Mesendoderm (in vitro differentiated cells): ENCODE measurements around the gene TRPM2.

Source experiments
- DNase-seq: peaks from one replicate; pipeline ENCODE4 v3.0.0; 2013
- H2AK5ac ChIP-seq: 2 replicates; pipeline ENCODE4 v1.6.1; 2013; ENCODE audit warnings: low read length, inconsistent platforms
- H2BK120ac ChIP-seq: 2 replicates; pipeline ENCODE4 v1.6.1; 2013; ENCODE audit warnings: low read depth, mild to moderate bottlenecking, low read length, moderate library complexity, mixed read lengths
- H2BK15ac ChIP-seq: replicated peaks from 2 replicates; pipeline ENCODE4 v1.6.1; 2013; ENCODE audit warnings: low read depth, mild to moderate bottlenecking, moderate library complexity
- H2BK5ac ChIP-seq: 2 replicates; pipeline ENCODE4 v1.6.1; 2013; ENCODE audit warnings: low read length, inconsistent platforms
- H3K18ac ChIP-seq: 2 replicates; pipeline ENCODE4 v1.6.1; 2013; ENCODE audit warnings: mild to moderate bottlenecking, low read length, mixed read lengths
- H3K23ac ChIP-seq: one replicate; pipeline ENCODE4 v1.6.1; 2013; ENCODE audit warnings: low read length
- H3K27ac ChIP-seq: 2 replicates; pipeline ENCODE4 v1.5.1; 2013; ENCODE audit warnings: low read depth, mild to moderate bottlenecking, inconsistent platforms, low read length, moderate library complexity
- H3K27me3 ChIP-seq: 2 replicates; pipeline ENCODE4 v1.6.1; 2013; ENCODE audit warnings: low read length, control low read depth, mild to moderate bottlenecking, inconsistent platforms; ENCODE audit not compliant: insufficient read depth, poor library complexity
- H3K36me3 ChIP-seq: 2 replicates; pipeline ENCODE4 v1.6.1; 2013; ENCODE audit warnings: low read length, inconsistent platforms; ENCODE audit not compliant: control insufficient read depth, insufficient read depth
- H3K4ac ChIP-seq: one replicate; pipeline ENCODE4 v1.6.1; 2013; ENCODE audit warnings: low read depth, mild to moderate bottlenecking, low read length, moderate library complexity
- H3K4me1 ChIP-seq: 2 replicates; pipeline ENCODE4 v1.6.1; 2013; ENCODE audit warnings: low read depth, low read length, inconsistent platforms; ENCODE audit not compliant: control insufficient read depth
- H3K4me2 ChIP-seq: 2 replicates; pipeline ENCODE4 v1.6.1; 2013; ENCODE audit warnings: low read length
- H3K4me3 ChIP-seq: 2 replicates; pipeline ENCODE4 v1.5.1; 2013; ENCODE audit warnings: mild to moderate bottlenecking, low read length
- H3K56ac ChIP-seq: one replicate; pipeline ENCODE4 v1.6.1; 2013; ENCODE audit warnings: low read length
- H3K79me1 ChIP-seq: 2 replicates; pipeline ENCODE4 v1.6.1; 2013; ENCODE audit warnings: low read length, inconsistent platforms
- H3K79me2 ChIP-seq: 2 replicates; pipeline ENCODE4 v1.6.1; 2013; ENCODE audit warnings: mild to moderate bottlenecking, low read length; ENCODE audit not compliant: control insufficient read depth, insufficient read depth
- H3K9ac ChIP-seq: 2 replicates; pipeline ENCODE4 v1.6.1; 2013; ENCODE audit warnings: low read length, inconsistent platforms
- H4K5ac ChIP-seq: one replicate; pipeline ENCODE4 v1.6.1; 2013; ENCODE audit warnings: low read length
- H4K8ac ChIP-seq: one replicate; pipeline ENCODE4 v1.6.1; 2013; ENCODE audit warnings: low read depth, mild to moderate bottlenecking, control low read depth, low read length, moderate library complexity
- WGBS: extraction: QIAGEN DNeasy Blood & Tissue Kit; methylation state at CpG from one replicate; pipeline ENCODE4 v1.1.7; 2013; ENCODE audit warnings: low lambda C conversion rate, missing lambda C conversion rate; ENCODE audit not compliant: insufficient coverage; ENCODE audit errors: extremely low coverage; 5-methylcytosine and 5-hydroxymethylcytosine counted together

TRPM2 gene

DNA sequence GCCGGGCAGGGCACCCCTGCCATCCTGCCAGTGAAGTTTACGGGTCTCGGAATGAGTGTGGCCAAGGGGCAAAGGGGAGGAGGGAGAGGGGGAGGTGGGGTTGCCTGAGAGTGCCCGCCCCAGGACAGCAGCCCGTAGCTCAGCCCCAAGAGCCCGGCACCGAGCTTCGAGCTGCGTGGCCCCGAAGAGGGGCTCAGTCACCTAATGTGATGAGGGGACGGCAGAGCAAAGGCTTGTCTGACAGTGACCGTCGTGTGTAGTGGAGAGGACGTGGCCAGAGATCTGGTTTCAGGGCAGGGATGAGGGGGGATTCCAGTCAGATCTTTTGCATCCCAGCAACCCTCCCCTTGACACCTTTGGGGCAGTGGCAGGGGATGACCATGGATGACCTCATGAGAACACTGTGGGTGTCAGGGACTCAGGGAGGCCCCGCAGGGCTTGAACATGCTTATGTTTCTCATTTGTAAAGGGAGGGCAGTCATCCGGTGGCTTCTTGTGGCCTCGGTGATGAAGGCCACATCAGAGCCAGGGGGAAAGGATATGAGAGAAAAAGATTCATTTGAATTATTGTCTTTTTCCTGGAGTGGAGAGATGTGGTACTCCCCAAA is 1.1 kb upstream of the TRPM2 start:
- no CpG with 5 or more reads among the region's 17 CpGs for WGBS
- Histone ChIP-seq H2BK15ac (no peak overlapping the region), H2BK5ac (no peak overlapping the region), H3K56ac (no peak overlapping the region), H3K9ac (no peak overlapping the region), H3K4ac (no peak overlapping the region), H3K36me3 (no peaks in the 10 kb centered on the region), H3K79me2 (no peaks in the 10 kb centered on the region), H4K5ac (no peak overlapping the region), H3K18ac (no peak overlapping the region), H2BK120ac (no peak overlapping the region), H4K8ac (no peak overlapping the region), H3K4me3 (no peak overlapping the region), H3K27ac (no peak overlapping the region), H3K27me3 (no peaks in the 10 kb centered on the region), H3K4me2 (no peak overlapping the region), H3K4me1 (no peaks in the 10 kb centered on the region), H2AK5ac (no peak overlapping the region), H3K79me1 (no peaks in the 10 kb centered on the region), H3K23ac (no peak overlapping the region)
- no peak for DNase-seq

DNA sequence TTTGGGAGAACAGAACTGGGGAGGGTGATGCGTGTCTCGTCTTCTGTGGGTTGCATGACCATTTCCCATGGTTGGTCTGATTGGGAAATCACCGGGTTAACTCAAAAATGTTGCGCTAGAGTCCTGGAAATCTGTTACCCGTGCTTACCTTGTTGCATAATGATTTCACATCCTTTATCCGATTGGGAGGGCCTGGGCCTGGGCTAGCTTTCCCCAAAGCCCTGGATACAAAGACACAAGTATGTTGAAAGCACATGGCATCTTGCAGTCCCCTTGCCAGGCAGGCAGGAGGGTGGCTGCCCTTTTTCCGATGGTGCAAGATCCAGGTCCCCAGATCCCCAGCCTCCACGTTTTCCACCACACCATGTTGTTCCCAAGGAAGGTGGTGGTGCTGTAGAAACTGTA is 582 bp downstream of the TRPM2 start:
- no peak for DNase-seq

DNA sequence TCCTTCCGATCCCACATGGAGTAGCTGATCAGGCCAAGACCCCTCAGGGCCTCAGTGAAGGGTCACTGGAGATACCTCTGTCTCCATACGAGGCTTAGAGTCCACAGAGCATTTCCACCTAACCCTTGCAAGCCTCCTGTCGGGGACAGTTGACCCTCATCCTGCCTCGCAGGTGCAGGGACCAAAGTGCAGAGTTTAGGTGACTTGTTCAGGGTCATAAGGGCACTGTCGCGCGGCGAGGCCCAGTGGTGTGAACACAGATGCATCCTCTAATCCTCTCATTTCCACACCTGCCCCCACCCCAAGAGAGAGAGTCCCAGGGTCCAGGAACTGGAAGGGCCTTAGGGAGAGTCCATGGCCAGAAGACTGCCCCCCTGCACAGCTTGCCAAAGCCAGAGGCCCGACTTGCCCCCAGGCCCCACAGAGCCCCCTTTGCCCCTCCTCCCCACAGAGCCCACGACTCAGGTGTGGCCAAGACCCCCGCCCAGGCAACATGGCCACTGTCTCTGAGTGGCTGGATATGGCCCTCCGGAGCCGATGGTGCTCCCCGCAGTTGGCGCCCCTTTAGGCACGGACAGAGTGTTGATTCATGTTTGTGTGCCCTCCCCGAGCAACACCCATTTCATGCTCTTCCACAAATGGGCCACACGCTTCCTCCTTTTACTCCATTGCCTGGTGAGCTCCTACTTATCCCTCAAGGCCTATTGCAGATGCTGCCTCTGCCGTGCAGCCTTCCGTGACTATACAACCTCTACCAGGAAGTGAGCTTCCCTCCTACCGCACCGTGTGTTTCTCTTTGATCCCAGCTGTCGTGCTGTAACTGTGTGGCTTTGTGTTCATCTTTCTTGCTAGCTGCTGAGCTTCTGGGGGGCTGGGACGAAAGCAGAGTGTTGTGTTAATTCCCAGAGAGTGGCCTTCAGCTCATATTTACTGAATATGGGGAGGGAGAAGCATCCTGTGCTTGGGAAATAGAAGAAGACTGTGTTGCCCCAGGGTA is 1.7 kb downstream of the TRPM2 start:
- no peak overlapping the region for H3K23ac ChIP-seq
- H3K18ac ChIP-seq = no peak overlapping the region
- H3K4me3 ChIP-seq = no peak overlapping the region
- no peak overlapping the region for H2BK15ac ChIP-seq
- no peak overlapping the region for H4K5ac ChIP-seq
- no peaks in the 10 kb centered on the region for H3K79me1 ChIP-seq
- H3K36me3 ChIP-seq = no peaks in the 10 kb centered on the region
- no peak for DNase-seq
- H2BK5ac ChIP-seq = no peak overlapping the region
- no peak overlapping the region for H3K4me2 ChIP-seq
- H3K27me3 ChIP-seq = no peaks in the 10 kb centered on the region
- WGBS = no CpG with 5 or more reads among the region's 24 CpGs
- H2BK120ac ChIP-seq = no peak overlapping the region
- no peaks in the 10 kb centered on the region for H3K79me2 ChIP-seq
- no peak overlapping the region for H3K4ac ChIP-seq
- no peak overlapping the region for H3K56ac ChIP-seq
- H2AK5ac ChIP-seq = no peak overlapping the region
- H3K9ac ChIP-seq = no peak overlapping the region
- no peaks in the 10 kb centered on the region for H3K4me1 ChIP-seq
- H3K27ac ChIP-seq = no peak overlapping the region
- no peak overlapping the region for H4K8ac ChIP-seq

More for the DNA sequence above, 582 bp downstream of the TRPM2 start:
- Histone ChIP-seq H2BK120ac (no peak overlapping the region), H3K23ac (no peak overlapping the region), H3K56ac (no peak overlapping the region), H3K79me2 (no peaks in the 10 kb centered on the region), H3K4ac (no peak overlapping the region), H3K36me3 (no peaks in the 10 kb centered on the region), H3K79me1 (no peaks in the 10 kb centered on the region), H2BK5ac (no peak overlapping the region), H3K4me1 (no peaks in the 10 kb centered on the region), H4K5ac (no peak overlapping the region), H4K8ac (no peak overlapping the region), H2BK15ac (no peak overlapping the region), H3K27ac (no peak overlapping the region), H3K18ac (no peak overlapping the region), H3K4me2 (no peak overlapping the region), H3K4me3 (no peak overlapping the region), H3K27me3 (no peaks in the 10 kb centered on the region), H3K9ac (no peak overlapping the region), H2AK5ac (no peak overlapping the region)
- WGBS = no CpG with 5 or more reads among the region's 8 CpGs

DNA sequence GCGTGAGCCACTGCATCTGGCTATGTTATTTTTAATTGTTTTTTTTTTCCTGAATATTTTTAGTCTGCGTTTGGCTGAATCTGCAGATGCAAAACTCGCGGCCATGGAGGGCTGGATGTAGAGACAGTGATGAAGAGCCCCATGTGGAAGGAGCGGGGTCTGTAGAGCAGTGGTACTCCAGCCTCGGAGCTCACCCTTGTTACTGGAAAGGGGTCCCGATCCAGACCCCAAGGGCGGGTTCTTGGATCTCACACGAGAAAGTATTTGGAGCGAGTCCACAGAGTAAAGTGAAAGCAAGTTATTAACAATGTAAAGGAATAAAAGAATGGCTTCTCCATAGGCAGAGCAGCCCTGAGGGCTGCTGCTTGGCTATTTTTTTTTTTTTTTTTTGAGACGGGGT is 2.7 kb downstream of the TRPM2 start:
- Histone ChIP-seq H3K36me3 (no peaks in the 10 kb centered on the region), H3K4me2 (no peak overlapping the region), H3K79me1 (no peaks in the 10 kb centered on the region), H4K8ac (no peak overlapping the region), H3K9ac (no peak overlapping the region), H3K4me3 (no peak overlapping the region), H4K5ac (no peak overlapping the region), H3K23ac (no peak overlapping the region), H2BK15ac (no peak overlapping the region), H3K56ac (no peak overlapping the region), H3K4me1 (no peaks in the 10 kb centered on the region), H2AK5ac (no peak overlapping the region), H3K4ac (no peak overlapping the region), H3K79me2 (no peaks in the 10 kb centered on the region), H3K27me3 (no peaks in the 10 kb centered on the region), H2BK5ac (no peak overlapping the region), H3K18ac (no peak overlapping the region), H2BK120ac (no peak overlapping the region), H3K27ac (no peak overlapping the region)
- WGBS = no CpG with 5 or more reads among the region's 11 CpGs
- no peak for DNase-seq

DNA sequence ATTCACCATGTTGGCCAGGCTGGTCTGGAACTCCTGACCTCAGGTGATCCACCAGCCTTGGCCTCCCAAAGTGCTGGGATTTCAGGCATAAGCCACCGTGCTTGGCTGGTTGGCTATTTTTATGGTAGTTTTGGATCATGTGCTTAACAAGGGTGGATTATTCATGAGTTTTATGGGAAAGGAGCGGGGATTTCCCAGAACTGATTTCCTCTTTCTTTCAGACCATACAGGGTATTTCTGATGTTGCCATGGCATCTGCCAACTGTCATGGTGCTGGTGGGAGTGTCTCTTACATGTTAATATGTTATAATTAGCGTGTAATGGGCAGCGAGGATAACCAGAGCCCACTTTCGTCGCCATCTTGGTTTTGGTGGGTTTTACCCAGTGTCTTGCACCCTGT is 3.2 kb downstream of the TRPM2 start:
- no peak overlapping the region for H3K4ac ChIP-seq
- DNase-seq = no peak
- H4K8ac ChIP-seq = no peak overlapping the region
- no peak overlapping the region for H2AK5ac ChIP-seq
- H3K4me1 ChIP-seq = no peaks in the 10 kb centered on the region
- no peak overlapping the region for H4K5ac ChIP-seq
- no peak overlapping the region for H3K4me3 ChIP-seq
- H3K79me1 ChIP-seq = no peaks in the 10 kb centered on the region
- no peak overlapping the region for H3K18ac ChIP-seq
- no peak overlapping the region for H3K56ac ChIP-seq
- no peaks in the 10 kb centered on the region for H3K27me3 ChIP-seq
- no peaks in the 10 kb centered on the region for H3K79me2 ChIP-seq
- H3K36me3 ChIP-seq = no peaks in the 10 kb centered on the region
- H2BK120ac ChIP-seq = no peak overlapping the region
- no peak overlapping the region for H3K27ac ChIP-seq
- no peak overlapping the region for H3K9ac ChIP-seq
- WGBS = no CpG with 5 or more reads among the region's 6 CpGs
- no peak overlapping the region for H3K23ac ChIP-seq
- no peak overlapping the region for H2BK15ac ChIP-seq
- H2BK5ac ChIP-seq = no peak overlapping the region
- no peak overlapping the region for H3K4me2 ChIP-seq
